ENCODE data around the gene TNFSF8. TPM values are rescaled to one million over a fixed set of nuclear protein-coding genes. Genes with fewer than 3 reads are reported as not detected.
A peak's percentile ranks its signal among the peaks of the same experiment; 100 is the strongest.

TNFSF8 gene
- total and polyA plus RNA-seq, 12 donors: 0.11 to 2.3 (median 0.65) TPM

- TF ChIP-seq CTCF (IDR thresholded peaks at IDR 0.05): no peak
- intact Hi-C loops (cut with DNase I): no loop called here
- H3K27me3 ChIP-seq: peaks cover 0 to 37% (median 20%) of the 10 kb centered on the region in 7 donors
- peaks cover 0 to 10% (median 0%) of the 10 kb centered on the region in 9 donors for H3K4me1 ChIP-seq
- H3K36me3 ChIP-seq: no peaks in the 10 kb centered on the region
- no peak overlapping the region for H3K27ac ChIP-seq
- H3K4me3 ChIP-seq: no peak overlapping the region
- DNase-seq: no peak
- no peaks in the 10 kb centered on the region for H3K9me3 ChIP-seq
- no peak for ATAC-seq
- 78 to 81% methylated on average over 5 of the region's 5 CpGs for WGBS, 2 donors
These were observed 1.0 kb upstream of the TNFSF8 start for GRCh38 chr9:114931407-114931806.

- no peak for DNase-seq
- H3K36me3 ChIP-seq: no peaks in the 10 kb centered on the region
- peak in 1 of 8 donors; percentile 57 for ATAC-seq
- peaks cover 0 to 58% (median 23%) of the 10 kb centered on the region in 7 donors for H3K27me3 ChIP-seq
- H3K9me3 ChIP-seq: no peaks in the 10 kb centered on the region
- intact Hi-C loops (cut with DNase I): no loop called here
- H3K4me1 ChIP-seq: peaks cover 0 to 10% (median 0%) of the 10 kb centered on the region in 9 donors
- H3K27ac ChIP-seq: peak overlapping the region in 5 of 10 donors; percentile 10 to 89 (median 56)
- 60 to 77% methylated on average over 5 of the region's 5 CpGs for WGBS, 2 donors
- peak overlapping the region in 7 of 10 donors; percentile 4 to 64 (median 24) for H3K4me3 ChIP-seq
- no peak for TF ChIP-seq CTCF (IDR thresholded peaks at IDR 0.05)
These were observed 1.2 kb downstream of the TNFSF8 start for GRCh38 chr9:114929201-114929600.

GRCh38 chr9:114928671-114929070 lies 1.7 kb downstream of the TNFSF8 start:
- intact Hi-C loops (cut with DNase I): no loop called here
- peak overlapping the region in 6 of 10 donors; percentile 10 to 89 (median 54) for H3K27ac ChIP-seq
- H3K27me3 ChIP-seq: peaks cover 0 to 58% (median 20%) of the 10 kb centered on the region in 7 donors
- TF ChIP-seq CTCF (IDR thresholded peaks at IDR 0.05): no peak
- peak overlapping the region in 8 of 10 donors; percentile 4 to 64 (median 23) for H3K4me3 ChIP-seq
- H3K4me1 ChIP-seq: peaks cover 0 to 10% (median 0%) of the 10 kb centered on the region in 9 donors
- 55 to 62% methylated on average over 1 of the region's 1 CpG for WGBS, 2 donors
- no peaks in the 10 kb centered on the region for H3K9me3 ChIP-seq
- no peak for ATAC-seq
- no peaks in the 10 kb centered on the region for H3K36me3 ChIP-seq
- no peak for DNase-seq

GRCh38 chr9:114928136-114928535 lies 2.3 kb downstream of the TNFSF8 start:
- TF ChIP-seq CTCF (IDR thresholded peaks at IDR 0.05): no peak
- WGBS, 2 donors: 86% methylated on average over 3 of the region's 3 CpGs
- Histone ChIP-seq H3K36me3 (no peaks in the 10 kb centered on the region), H3K4me1 (peaks cover 0 to 10% (median 0%) of the 10 kb centered on the region in 9 donors), H3K27ac (peak overlapping the region in 4 of 10 donors; percentile 53 to 89 (median 59)), H3K9me3 (no peaks in the 10 kb centered on the region), H3K27me3 (peaks cover 0 to 58% (median 19%) of the 10 kb centered on the region in 7 donors), H3K4me3 (peak overlapping the region in 6 of 10 donors; percentile 20 to 64 (median 24))
- ATAC-seq (no peak), DNase-seq (no peak)
- intact Hi-C loops (cut with DNase I): no loop called here
